ENCODE measurements around the gene NDUFB7.
A peak's percentile ranks its signal among the peaks of the same experiment; 100 is the strongest.
"Not testable (repeated sequence)": the region's sequence is repeated elsewhere in the genome, so short reads cannot be mapped to it uniquely, and the experiment has no call there.

The NDUFB7 gene

DNA sequence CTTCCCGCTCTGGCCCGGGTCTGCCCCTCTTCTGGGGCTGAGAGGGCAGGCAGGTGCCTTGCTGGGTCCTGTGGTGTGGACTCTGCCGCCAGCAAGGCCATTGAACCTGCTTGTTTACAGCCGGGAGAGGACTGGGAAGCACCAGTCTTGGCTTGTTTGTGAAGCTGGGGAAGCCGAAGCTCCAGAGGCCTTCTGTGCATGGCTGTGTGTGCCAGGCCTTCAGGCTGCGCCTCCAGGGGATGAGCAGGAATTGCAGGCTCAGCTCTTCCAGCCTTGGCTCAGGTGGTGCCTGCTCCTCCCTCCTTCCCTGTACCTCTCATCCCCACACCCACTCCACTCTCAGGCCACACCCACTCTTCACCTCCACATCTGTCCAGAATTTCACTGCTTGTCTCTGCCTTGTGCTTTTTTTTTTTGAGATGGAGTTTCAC, 17.5 kb downstream of the NDUFB7 start:
- no peak for DNase-seq (ENCODE audit: low read depth in 1 of 2, low spot score in 1 of 2)

DNA sequence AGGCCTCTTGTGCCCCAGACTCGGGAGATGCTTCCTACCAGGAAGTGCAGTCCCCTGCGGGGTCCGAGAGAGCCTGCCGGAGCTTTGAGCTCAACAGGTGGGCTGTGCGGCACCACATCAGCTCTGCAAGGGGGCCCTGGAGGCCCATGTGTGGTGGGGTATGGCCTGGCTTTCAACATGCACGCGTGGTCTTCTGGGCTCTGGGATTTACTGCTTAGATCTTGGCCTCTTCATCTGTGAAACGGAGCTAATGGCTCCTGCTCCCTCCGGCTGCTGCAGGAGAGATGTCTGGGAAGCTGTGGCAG, 18.0 kb downstream of the NDUFB7 start:
- no peak for DNase-seq (ENCODE audit: low read depth in 1 of 2, low spot score in 1 of 2)

DNA sequence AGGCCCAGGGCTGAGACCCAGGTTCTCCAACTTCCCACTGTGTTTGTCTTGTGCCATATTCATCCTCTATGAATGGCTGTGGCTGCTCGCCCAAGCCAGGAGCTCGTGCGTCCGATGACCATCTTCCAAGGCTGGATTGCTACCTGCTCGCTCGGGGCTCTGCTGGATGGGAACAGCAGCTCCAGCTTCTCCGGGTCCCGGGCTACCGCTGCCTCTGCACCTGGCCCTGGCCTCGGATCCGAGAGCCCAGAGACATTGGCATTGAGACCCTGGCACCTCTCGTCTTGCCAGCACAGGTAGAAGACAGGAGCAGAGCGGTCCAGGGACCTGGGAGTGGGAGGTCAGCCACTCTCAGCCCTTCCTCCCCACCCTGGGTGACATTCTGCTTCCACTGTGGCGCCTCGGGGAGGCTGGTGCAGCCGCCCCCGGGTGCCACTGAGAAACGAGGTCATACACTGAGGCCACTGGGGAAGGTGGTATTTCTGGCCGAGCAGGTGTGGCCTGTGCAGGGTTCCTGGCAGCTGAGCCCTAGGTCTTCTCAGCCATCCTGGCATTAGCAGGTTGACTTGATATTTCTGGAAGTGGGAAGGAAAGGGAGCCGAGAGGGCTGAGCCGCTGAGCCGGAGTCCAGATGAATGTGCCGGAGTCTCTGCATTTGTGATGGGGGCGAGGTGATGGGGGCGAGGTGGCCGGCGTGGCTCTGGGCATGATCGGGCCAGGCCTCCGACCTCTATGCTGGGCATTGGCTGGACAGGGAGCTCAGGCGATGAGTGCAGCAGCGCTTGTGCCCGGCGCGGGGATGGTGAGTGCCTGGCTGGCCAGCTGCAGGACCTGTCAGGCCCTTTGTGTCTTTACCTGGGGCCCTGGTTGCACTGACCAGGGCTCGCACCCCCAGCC, 18.6 kb downstream of the NDUFB7 start:
- no peak for DNase-seq (ENCODE audit: low read depth in 1 of 2, low spot score in 1 of 2)

DNA sequence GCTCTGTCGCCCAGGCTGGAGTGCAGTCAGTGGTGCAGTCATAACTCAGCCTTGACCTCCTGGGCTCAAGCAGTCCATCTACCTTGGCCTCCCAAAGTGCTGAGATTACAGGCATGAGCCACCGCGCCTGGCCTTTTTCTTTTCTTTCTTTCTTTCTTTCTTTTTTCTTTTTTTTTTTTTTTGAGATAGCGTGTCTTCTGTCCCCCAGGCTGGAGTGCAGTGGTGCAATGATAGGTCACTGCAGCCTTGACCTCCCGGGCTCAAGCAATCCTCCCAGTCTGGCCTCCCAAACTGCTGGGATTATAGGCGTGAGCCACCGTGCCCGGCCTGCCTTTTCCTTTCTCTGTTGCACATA, 19.9 kb downstream of the NDUFB7 start:
- DNase-seq (ENCODE audit: low read depth in 1 of 2, low spot score in 1 of 2): not testable (repeated sequence)

DNA sequence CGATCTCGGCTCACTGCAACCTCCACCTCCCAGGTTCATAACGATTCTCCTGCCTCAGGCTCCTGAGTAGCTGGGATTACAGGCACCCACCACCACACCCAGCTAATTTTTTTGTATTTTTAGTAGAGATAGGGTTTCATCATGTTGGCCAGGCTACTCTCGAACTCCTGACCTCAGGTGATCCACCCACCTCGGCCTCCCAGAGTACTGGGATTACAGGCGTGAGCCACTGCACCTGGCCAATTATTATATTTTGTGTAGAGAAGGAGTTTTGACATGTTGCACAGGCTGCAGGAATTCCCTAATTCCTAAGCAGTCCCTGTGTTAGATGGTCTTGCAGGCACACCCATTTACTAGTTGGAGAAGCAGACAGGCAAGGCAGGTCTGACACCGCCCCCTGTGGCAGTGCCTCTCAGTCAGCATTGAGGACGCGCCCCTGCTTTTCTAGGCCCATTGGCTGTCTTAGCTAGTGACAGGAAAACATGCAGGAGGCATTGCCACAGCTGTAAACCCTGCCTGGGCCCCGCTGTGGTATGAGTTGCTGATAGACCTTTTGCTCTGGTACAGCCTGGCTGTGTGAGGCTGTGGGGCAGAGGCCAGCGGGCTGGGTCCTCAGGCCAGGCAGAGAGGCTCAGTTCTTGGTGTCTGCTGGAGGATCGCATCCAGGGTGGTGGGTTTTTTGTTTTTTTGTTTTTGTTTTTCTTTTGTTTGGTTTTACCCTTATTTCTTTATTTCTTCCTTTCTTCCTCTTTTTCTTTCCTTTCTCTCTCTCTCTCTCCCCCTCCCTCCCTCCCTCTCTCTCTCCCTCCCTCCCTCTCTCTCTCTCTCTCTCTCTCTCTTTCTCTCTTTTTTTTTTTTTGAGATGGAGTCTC, 20.5 kb downstream of the NDUFB7 start:
- peak; percentile 51 to 63 for DNase-seq (ENCODE audit: low read depth in 1 of 2, low spot score in 1 of 2)

DNA sequence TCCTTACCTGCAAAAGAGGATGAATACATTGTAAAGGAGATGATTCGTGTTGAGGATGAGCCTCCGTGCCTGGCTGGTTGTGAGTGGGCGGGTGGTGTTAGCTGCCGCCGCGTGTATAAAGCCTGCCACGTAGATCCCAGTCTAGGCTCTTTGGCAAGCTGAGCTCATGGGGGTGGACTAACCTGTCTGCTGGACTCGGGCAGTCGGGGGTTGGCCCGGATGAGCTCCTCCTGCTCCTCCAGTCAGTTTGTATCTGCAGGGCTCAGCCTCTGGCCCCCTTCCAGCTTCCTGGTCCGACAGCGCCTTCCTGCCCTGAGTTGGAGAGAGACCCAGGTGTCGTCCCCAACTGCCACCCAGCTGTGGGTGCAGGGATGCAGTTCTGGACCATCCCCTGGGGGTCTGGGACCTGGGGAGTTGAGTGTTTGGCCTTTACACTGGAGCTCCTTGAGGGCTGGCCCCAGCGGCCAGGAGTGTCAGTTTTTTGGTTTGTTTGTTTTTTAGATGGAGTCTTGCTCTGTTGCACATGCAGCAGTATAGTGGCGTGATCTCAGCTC, 21.6 kb downstream of the NDUFB7 start:
- DNase-seq (ENCODE audit: low read depth in 1 of 2, low spot score in 1 of 2): no peak

DNA sequence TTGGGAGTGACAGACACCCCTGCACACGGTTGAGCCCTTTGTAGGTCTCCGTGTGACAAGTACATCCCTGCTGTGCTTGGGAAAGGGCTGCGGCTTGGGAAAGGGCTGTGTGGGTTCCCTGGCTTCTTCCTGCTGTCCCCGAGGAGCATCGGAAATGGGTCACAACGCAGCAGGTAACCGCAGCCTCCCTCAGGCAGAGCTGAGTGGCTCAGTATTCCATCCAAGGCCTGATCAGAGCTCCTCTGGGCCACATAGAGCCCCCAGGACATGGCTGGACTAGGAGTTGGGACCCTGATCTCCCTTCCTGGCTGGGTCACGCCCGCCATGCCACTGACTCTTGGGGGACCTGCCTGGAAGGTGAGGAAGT, 26.2 kb downstream of the NDUFB7 start:
- DNase-seq (ENCODE audit: low read depth in 1 of 2, low spot score in 1 of 2): no peak

DNA sequence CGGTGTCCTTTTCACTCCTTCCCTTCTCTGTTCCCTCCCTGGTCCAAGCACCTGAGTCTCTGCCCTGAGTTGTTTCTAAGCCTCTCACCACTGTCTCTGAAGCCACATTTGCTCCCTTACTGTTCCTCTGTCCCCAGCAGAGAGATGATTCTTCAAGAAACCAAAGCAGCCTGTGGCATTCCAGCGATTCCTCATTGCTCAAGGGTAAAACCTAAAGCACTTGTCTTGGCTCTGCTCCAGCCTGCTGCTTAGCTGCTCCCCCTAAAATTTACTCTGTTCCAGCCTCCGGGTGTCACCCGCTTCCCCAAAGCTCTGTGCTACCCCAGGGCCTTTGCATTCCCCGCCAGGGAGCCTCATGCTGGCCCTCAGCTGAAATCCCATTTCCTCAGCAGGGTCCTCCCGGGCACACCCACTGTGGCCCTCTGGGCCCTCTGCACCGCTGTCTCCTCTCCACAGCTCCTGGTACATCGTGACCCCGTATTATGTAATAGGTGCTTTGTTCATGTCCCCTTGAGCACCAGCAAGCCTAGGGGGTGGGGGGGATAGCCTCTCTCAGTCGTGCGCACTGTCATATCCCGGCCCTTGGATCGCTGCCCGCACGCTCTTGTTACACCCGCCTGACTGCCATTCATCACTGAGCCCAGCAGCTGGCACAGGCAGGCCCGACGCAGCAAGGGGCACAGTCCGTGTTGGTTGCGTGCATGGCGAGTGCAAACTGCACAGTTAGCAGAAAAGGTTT, 26.7 kb downstream of the NDUFB7 start:
- DNase-seq (ENCODE audit: low read depth in 1 of 2, low spot score in 1 of 2): no peak

DNA sequence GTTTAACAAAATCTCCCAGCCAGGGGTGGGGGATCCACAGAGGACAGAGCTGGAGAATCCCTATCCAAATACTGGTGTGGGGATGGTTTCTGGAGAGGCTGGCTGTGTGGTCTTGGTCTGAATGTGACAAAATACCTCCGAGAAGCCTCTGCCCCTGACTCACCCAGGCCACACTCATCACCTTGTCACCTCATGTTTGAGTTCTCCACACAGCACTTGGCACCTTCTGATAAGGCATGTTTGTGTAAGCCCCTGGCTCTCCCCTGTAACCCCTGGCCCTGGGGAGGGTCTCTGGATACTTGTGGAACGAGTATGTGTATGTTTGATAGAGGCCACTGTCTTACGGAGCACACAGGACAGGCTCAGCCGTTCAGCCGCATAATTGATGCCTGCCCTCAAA, 27.8 kb downstream of the NDUFB7 start:
- no peak for DNase-seq (ENCODE audit: low read depth in 1 of 2, low spot score in 1 of 2)

DNA sequence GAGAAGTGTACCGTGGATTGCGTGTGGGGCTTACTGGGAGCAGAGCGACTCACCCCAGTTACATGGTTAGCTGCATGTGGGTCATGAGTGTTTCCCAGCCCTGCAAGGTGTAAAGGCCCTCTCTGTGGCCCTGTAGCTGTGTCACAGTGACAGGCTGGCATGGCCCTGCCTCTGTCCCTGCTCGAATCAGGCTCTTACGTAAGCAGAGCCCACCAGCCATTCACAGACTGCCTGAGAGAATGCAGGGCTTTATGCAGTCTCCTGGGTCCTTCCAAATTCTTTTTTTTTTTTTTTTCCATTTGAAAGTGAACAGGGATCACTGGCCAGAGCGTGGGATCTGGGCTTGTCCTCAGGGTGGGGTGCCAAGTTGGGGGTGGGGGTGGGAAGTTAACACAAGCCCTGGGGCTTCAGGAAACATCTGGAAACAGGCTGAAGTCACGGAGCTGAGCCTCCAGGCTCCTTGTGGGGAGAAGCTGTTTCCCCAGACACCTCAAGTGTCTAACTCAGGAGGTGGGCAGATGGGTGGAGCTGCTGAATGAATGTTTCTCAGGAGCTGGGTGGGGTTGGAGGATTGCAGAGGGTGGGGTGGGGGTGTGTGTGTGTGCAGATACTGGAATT, 29.0 kb downstream of the NDUFB7 start:
- DNase-seq (ENCODE audit: low read depth in 1 of 2, low spot score in 1 of 2): no peak

DNA sequence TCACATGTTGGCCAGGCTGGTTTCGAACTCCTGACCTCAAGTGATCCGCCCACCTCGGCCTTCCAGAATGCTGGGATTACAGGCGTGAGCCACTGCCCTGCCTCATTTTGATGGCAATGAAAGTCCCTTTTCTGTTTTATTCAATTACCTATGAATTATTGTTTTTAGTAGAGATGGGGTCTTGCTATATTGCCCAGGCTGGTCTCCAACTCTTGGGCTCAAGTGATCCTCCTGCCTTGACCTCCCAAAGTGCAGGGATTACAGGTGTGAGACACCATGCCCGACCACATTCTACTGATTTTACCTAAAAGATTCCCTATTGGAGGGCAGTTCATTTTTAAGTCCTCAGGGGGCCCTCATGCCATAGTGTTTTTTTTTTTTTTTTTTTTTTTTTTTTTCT, 29.9 kb downstream of the NDUFB7 start:
- not testable (repeated sequence) for DNase-seq (ENCODE audit: low read depth in 1 of 2, low spot score in 1 of 2)

DNA sequence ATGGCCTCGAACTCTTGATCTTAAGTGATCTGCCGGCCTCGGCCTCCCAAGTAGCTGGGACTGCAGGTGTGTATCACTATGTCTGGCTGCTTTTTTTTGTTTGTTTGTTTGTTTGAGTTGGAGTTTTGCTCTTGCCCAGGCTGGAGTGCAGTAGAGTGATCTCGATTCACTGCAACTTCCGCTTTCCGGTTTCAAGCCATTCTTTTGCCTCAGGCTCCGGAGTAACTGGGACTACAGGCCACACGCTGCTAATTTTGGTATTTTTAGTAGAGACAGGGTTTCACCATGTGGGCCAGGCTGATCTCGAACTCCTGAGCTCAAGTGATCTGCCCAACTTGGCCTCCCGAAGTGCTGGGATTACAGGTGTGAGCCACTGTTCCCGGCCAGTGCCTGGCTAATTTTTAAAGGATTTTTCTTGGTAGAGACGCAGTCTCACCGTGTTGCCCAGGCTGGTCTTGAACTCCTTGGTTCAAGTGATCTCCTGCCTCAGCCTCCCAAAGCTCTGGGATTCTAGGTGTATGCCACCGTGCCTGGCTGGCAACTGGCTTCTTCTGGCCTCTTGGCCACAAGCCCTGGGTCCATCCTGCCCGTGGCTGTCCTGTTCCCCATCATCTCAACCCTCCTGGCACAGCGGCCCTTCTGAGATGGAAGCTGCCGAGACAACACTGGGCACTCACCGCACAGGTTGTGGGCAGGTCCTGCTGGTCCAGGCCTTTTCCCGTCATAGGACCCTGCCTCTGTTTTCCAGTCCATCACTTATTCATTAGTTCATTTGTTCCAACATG, 30.9 kb downstream of the NDUFB7 start:
- DNase-seq (ENCODE audit: low read depth in 1 of 2, low spot score in 1 of 2): no peak

DNA sequence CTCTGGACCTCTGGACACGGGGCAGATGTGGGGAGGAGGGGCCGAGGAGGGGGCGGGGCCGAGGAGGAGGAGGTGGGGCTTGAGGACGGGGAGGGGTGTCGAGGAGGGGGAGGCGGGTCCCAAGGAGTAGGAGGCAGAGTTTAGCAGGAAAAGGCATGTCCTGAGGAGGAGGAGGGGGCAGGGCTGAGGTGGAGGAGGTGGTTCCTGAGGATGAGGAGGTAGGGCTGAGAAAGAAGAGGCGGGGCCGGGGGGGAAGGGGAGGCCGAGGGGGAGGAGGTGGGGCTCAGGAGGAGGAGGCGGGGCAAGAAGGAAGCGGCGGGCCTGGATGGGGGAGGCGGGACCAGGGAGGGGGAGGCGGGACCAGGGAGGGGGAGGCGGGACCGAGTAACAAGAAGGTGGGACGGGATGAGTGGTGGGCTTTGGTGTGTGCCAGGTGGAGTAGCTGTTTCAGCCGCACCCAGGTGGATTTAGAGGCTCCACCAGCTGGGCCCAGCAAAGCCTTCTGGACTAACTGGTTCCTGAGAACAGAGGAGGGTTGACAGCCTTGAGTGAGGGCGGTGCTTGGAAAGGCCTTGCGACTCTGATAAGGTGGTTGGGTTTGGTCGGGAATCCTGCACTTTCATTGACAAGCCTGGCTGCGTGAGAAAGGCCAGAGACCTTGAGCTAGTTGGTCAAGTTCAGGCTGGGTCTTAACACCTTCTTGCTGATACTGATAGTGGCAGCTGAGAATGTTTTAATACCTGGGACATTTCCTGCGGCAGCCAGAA, 34.8 kb downstream of the NDUFB7 start:
- peak in 1 of 2 donors; percentile 26 for DNase-seq (ENCODE audit: low read depth in 1 of 2, low spot score in 1 of 2)

DNA sequence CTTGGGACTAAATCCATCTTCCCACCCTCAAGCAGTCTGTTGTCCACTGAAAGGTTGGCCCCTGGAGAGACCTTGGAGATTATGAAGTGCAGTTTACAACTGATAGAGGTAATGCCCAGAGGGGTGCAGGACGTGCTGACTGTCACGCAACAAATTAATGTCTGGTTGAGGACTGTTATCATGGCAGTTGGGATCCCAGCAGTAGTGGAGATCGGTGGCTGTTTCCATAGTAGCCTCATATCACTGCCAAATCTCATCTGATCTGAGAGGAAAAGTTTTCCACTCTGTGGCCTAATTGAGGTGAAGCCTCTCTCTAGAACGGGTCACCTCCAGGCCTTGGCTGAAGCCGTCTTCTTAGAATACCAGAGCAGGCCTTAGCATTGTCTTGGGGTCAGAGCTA, 38.4 kb downstream of the NDUFB7 start:
- DNase-seq (ENCODE audit: low read depth in 1 of 2, low spot score in 1 of 2): no peak

DNA sequence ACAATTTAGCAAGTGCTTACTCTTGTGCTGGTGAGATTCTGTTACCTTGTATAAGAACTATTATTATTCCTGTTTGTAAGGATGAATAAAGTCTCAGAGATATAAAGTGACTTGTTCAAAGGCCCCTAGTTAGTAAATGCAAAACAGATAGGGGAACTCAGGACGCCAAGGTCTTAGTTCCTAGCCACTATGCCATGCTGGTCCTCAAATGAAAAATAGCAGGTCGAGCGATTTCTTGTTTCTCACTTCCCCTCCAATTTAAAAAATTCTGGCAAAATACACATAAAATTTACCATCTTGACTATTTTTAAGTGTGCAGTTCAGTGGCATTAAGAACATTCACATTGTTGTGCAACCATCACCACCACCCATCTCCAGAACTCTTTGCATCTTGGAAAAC, 41.4 kb downstream of the NDUFB7 start:
- no peak for DNase-seq (ENCODE audit: low read depth in 1 of 2, low spot score in 1 of 2)

DNA sequence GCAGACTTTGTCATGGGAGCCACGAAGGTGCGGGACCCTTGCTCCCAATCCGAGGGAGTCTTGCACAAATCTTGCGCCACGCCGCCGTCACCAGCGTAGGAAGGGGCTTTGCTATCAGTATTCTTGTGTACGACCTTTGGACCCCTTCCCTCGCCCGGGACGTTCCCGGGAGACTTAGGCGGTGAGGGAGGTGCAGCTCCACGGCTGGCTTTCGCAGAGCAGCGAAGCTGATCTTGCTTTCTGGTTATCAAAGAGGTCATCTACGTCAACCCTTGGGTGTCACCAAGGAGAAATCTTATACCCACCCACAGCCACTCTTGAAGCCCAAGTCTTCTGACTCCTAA, 41.9 kb downstream of the NDUFB7 start:
- DNase-seq (ENCODE audit: low read depth in 1 of 2, low spot score in 1 of 2): no peak

DNA sequence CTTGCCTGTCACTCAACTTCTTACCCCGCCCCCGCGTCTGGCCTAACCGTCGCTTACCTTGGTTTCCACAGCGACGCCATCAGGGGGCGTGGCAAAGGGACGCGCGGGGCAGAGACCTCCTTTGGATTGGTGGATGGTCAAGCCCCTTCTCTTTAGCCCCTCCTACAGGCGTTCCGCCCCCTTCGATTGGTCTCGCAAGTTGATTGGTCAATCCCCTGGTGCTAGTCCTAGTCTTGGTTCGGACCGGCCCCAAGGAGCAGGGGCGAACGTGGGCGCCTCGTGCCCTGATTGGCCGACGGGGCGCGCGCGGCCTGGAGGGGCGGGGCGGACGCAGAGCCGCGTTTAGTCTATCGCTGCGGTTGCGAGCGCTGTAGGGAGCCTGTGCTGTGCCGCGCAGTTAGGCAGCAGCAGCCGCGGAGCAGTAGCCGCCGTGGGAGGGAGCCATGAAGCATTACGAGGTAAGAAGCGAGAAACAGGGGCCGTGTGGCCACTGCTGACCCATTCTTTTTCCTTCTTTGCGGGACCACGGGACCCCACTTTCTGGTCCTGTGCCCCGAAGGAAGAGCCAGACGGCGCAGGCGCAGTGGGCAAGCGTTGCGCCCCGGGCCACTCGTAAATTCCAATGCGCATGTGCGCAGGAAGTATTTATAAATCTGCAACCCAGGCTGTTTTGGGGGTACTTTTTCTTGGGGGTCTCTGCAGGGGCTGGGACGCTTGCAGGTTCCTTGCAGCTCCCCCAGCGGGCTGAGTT, 42.4 kb downstream of the NDUFB7 start, which contains the start of gene TECR:
TECR (plus strand) TSS at position 341 of the 751 bp plus-strand sequence; CDS start at position 444, 103 bp downstream.
- peak; percentile 100 for DNase-seq (ENCODE audit: low read depth in 1 of 2, low spot score in 1 of 2)

DNA sequence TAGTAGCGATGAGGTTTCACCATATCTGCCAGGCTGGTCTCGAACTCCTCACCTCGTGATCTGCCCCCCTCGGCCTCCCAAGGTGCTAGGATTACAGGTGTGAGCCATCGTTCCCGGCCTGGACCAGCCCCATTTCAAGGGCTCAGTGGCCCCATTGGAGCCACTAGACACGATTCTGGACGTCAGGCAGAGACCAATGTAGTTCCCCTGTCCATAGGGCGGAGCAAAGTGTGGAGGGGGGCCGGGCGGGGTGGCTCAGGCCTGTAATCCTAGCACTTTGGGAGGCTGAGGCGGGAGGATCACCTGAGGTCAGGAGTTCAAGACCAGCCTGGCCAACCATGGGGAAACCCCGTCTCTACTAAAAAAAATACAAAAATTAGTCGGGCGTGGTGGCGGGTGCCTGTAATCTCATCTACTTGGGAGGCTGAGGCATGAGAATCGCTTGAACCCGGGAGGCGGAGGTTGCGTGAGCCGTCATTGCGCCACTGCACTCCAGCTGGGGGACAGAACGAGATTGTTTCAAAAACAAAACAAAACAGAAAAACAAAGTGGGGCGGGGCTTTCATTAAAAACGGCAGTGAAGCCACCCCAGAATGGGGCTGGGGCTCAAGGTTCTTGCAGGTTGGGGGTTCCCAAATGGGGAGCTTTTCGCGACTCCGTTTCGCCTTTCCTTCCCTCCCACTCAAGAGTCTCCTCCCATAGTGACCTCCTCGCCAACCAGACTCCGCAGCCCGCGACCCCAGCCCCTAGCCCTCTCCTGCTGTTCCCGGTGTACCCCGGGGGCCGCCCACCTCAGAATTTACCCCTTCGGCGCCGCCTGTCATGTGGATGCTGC, 43.2 kb downstream of the NDUFB7 start:
- no peak for DNase-seq (ENCODE audit: low read depth in 1 of 2, low spot score in 1 of 2)
